PC-3 (cell line): ENCODE data around the gene TMEM223. TPM values are rescaled to one million over a fixed set of nuclear protein-coding genes. Genes with fewer than 3 reads are reported as not detected.
"Not testable (repeated sequence)": the region's sequence is repeated elsewhere in the genome, so short reads cannot be mapped to it uniquely, and the experiment has no call there.

Experiments used
- ATAC-seq: fragments of 200-7000 bp; cut with Tn5 transposase; 2 replicates; pipeline ENCODE4 v1.9.1; 2020; ENCODE audit warnings: mild to moderate bottlenecking, moderate library complexity
- BruUV-seq: library from RNA; stranded (reverse); fragments of 400-500 nt; replicated peaks from 2 replicates; lab custom pipeline; 2021; lab: Mats Ljungman, UMichigan
- CTCF ChIA-PET: fragments of 300-600 bp; sonication (Branson Sonifier 250); formaldehyde crosslinking; loops from one replicate; lab custom pipeline; 2022; ENCODE audit warnings: antibody characterized with exemption; lab: Charles Lee
- POLR2A ChIA-PET: fragments of 300-600 bp; sonication (Branson Sonifier 250); formaldehyde crosslinking; loops from one replicate; lab custom pipeline; 2022; ENCODE audit warnings: antibody characterized with exemption; ENCODE audit not compliant: unreplicated experiment; lab: Charles Lee
- DNase-seq: peaks from one replicate; pipeline ENCODE4 v3.0.0-alpha.2; 2015
- H2AFZ ChIP-seq: fragments of 300-600 bp; sonication (generic); 2 replicates; pipeline ENCODE4 v1.6.0; 2016; ENCODE audit warnings: antibody characterized with exemption, low read length
- H3F3A ChIP-seq: fragments of 300-600 bp; sonication (generic); one replicate; pipeline ENCODE4 v1.6.0; 2017; ENCODE audit warnings: antibody characterized with exemption, low read length, control low read depth, mild to moderate bottlenecking; ENCODE audit not compliant: unreplicated experiment
- H3K27ac ChIP-seq: fragments of 300-600 bp; sonication (generic); 2 replicates; pipeline ENCODE4 v1.5.1; 2016; ENCODE audit warnings: mild to moderate bottlenecking, low read length
- H3K27me3 ChIP-seq: fragments of 300-600 bp; sonication (generic); 2 replicates; pipeline ENCODE4 v1.6.1; 2016; ENCODE audit warnings: low read length, mixed read lengths
- H3K36me3 ChIP-seq: fragments of 300-600 bp; sonication (generic); 2 replicates; pipeline ENCODE4 v1.6.1; 2016; ENCODE audit warnings: low read depth, mixed run types, low read length, mixed read lengths
- H3K4me1 ChIP-seq: fragments of 300-600 bp; sonication (generic); 2 replicates; pipeline ENCODE4 v1.5.1; 2016; ENCODE audit warnings: low read length; ENCODE audit not compliant: insufficient read depth
- H3K4me2 ChIP-seq: fragments of 300-600 bp; sonication (generic); 2 replicates; pipeline ENCODE4 v1.6.0; 2016; ENCODE audit warnings: low read length
- H3K4me3 ChIP-seq: fragments of 300-600 bp; sonication (generic); 2 replicates; pipeline ENCODE4 v1.5.1; 2016; ENCODE audit warnings: mild to moderate bottlenecking, low read length, mixed read lengths
- H3K79me2 ChIP-seq: fragments of 300-600 bp; sonication (generic); 2 replicates; pipeline ENCODE4 v1.6.1; 2017; ENCODE audit warnings: low read length, mixed read lengths
- H3K9ac ChIP-seq: fragments of 300-600 bp; sonication (generic); 2 replicates; pipeline ENCODE4 v1.6.0; 2016; ENCODE audit warnings: mild to moderate bottlenecking, low read length
- H3K9me2 ChIP-seq: fragments of 300-600 bp; sonication (generic); replicated peaks from 2 replicates; pipeline ENCODE4 v1.6.1; 2016; ENCODE audit warnings: mixed run types, low read length, mixed read lengths
- H3K9me3 ChIP-seq: fragments of 300-600 bp; sonication (generic); 2 replicates; pipeline ENCODE4 v1.6.1; 2016; ENCODE audit warnings: low read length, mixed read lengths
- H4K20me1 ChIP-seq: fragments of 300-600 bp; sonication (generic); 2 replicates; pipeline ENCODE4 v1.6.1; 2016; ENCODE audit warnings: low read length, mixed read lengths
- EZH2 ChIP-seq: fragments of 300-600 bp; sonication (generic); IDR thresholded peaks from one replicate; pipeline ENCODE4 v1.6.1; 2017; ENCODE audit warnings: antibody characterized with exemption, mild to moderate bottlenecking, low read length; ENCODE audit not compliant: unreplicated experiment
- EZH2phosphoT487 ChIP-seq: fragments of 300-600 bp; sonication (generic); IDR thresholded peaks from 2 replicates; pipeline ENCODE4 v1.6.1; 2018; ENCODE audit warnings: mild to moderate bottlenecking, antibody characterized with exemption, low read length, borderline replicate concordance
- intact Hi-C: fragments of 100-400 bp; cut with micrococcal nuclease; formaldehyde crosslinking; loops from 2 replicates; pipeline ENCODE4 v1.9.0; 2023
- total RNA-seq: library from RNA; depleted of rRNA; stranded (reverse); fragments of >200 nt; gene quantifications from 2 replicates; pipeline ENCODE4 v1.2.3, GENCODE V29; 2014
- TF ChIP-seq, protein P1 (sequence below): fragments of 300-600 bp; sonication (generic); conservative IDR thresholded peaks from 2 replicates; pipeline ENCODE4 v1.5.1; 2017; ENCODE audit warnings: antibody characterized with exemption, low read depth, mild to moderate bottlenecking, low read length

The TMEM223 gene
- total RNA-seq, 1 experiment from 2014 or later = 37.5 TPM

DNA sequence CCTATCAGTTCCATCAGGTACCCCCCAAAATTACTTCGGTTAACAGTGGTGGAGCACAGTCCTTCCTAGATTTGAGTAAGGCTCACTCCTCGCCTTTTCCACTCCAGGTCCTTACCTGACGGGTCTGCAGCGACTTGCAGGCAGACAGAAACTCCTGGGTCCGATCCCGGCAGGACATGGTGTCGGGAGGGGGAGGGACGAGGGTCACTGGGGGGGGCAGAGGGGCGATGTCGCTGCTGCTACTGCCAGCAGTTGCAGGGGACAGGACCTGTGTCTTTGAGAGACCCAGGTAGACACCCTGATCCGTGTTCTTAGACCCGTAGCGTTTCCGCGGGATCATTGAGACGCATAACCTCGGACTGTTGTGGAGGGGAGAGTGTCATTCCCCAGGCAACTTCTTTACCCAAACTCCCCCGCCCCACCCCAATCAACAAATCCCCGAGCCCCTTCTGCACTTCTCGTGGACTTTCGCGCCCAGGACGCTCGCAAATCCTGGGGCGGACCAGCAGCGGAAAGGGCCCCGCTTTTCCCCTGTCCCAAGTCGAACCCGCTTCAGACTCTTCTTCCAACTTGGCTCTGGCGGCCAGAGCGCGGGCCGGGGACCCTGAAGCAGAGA is 39.2 kb upstream of the TMEM223 start:
- peak overlapping the region; percentile 85 for H3K9ac ChIP-seq
- H3K4me2 ChIP-seq = peak overlapping the region; percentile 99
- intact Hi-C loops = loop anchor here (2.0 kb wide), 1 partner anchor 44 kb away; the partner anchor contains the start of gene TMEM179B
- H4K20me1 ChIP-seq = 0 out of 2 replicates have a peak, but pooled peaks cover 16% of the 10 kb centered on the region
- CTCF ChIA-PET = interaction anchor here (0.6 to 0.8 kb wide), 2 partner anchors 44 to 50 kb away, joined by 3 read pairs; no protein-coding TSS in a partner anchor
- TF ChIP-seq EZH2phosphoT487 = no peak
- TF ChIP-seq EZH2 = no peak
- TF ChIP-seq, protein P1, sequence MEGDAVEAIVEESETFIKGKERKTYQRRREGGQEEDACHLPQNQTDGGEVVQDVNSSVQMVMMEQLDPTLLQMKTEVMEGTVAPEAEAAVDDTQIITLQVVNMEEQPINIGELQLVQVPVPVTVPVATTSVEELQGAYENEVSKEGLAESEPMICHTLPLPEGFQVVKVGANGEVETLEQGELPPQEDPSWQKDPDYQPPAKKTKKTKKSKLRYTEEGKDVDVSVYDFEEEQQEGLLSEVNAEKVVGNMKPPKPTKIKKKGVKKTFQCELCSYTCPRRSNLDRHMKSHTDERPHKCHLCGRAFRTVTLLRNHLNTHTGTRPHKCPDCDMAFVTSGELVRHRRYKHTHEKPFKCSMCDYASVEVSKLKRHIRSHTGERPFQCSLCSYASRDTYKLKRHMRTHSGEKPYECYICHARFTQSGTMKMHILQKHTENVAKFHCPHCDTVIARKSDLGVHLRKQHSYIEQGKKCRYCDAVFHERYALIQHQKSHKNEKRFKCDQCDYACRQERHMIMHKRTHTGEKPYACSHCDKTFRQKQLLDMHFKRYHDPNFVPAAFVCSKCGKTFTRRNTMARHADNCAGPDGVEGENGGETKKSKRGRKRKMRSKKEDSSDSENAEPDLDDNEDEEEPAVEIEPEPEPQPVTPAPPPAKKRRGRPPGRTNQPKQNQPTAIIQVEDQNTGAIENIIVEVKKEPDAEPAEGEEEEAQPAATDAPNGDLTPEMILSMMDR = no peak
- no peaks in the 10 kb centered on the region for H3F3A ChIP-seq
- H3K9me3 ChIP-seq = no peaks in the 10 kb centered on the region
- no TSS peak for BruUV-seq
- H3K4me3 ChIP-seq = peak overlapping the region; percentile 91
- no peak for DNase-seq
- ATAC-seq = peak; percentile 0
- peaks cover 22% of the 10 kb centered on the region for H3K4me1 ChIP-seq
- peaks cover 48% of the 10 kb centered on the region for H3K79me2 ChIP-seq
- H3K27me3 ChIP-seq = no peaks in the 10 kb centered on the region
- H3K36me3 ChIP-seq = peaks cover 39% of the 10 kb centered on the region
- peak overlapping the region; percentile 72 for H2AFZ ChIP-seq
- POLR2A ChIA-PET = interaction anchor here (0.9 to 1.5 kb wide), 2 partner anchors 10 to 43 kb away, joined by 3 to 18 read pairs; no protein-coding TSS in a partner anchor
- H3K27ac ChIP-seq = no peak overlapping the region
- H3K9me2 ChIP-seq = no peaks in the 10 kb centered on the region

DNA sequence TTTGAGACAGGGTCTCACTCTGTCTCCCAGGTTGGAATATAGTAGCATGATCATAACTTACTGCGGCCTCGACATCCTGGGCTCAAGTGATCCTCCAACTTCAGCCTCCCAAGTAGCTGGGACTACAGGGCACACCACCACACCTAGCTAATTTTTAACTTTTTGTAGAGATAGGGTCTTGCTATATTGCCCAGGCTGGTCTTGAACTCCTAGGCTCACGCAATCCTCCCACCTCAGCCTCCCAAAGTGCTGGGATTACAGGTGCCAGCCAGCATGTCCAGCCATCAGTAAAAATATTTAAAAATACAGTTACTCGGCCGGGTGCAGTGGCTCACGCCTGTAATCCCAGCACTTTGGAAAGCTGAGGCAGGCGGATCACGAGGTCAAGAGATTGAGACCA is 36.3 kb upstream of the TMEM223 start:
- H3F3A ChIP-seq, H3K4me2 ChIP-seq, BruUV-seq, H3K9me3 ChIP-seq, CTCF ChIA-PET, H3K9ac ChIP-seq, intact Hi-C loops, ATAC-seq, H2AFZ ChIP-seq, DNase-seq, H3K4me3 ChIP-seq, POLR2A ChIA-PET, H3K27me3 ChIP-seq, H3K9me2 ChIP-seq, H3K27ac ChIP-seq: not testable (repeated sequence)
- 0 out of 2 replicates have a peak, but pooled peaks cover 16% of the 10 kb centered on the region for H4K20me1 ChIP-seq
- H3K79me2 ChIP-seq = peaks cover 35% of the 10 kb centered on the region
- H3K36me3 ChIP-seq = peaks cover 37% of the 10 kb centered on the region
- H3K4me1 ChIP-seq = peaks cover 14% of the 10 kb centered on the region

DNA sequence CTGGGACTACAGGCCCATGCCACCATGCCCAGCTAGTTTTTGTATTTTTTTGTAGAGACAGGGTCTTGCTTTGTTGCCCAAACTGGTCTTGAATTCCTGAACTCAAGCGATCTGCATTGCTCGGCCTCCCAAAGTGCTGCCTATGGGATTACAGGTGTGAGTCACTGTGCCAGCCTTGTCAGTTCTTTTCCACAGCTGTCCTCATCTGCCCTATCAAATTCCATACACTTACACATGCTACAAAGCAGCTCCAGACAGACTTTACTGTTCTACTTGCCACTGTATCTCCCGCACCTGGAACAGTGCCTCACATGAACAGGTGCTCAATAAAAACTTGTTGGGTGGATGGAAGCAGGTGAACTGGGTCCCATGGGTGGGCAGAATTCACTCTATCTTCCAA is 31.9 kb upstream of the TMEM223 start:
- Histone ChIP-seq H3K9me2 (no peaks in the 10 kb centered on the region), H3K4me2 (no peak overlapping the region), H3K4me3 (no peak overlapping the region), H3K27ac (no peak overlapping the region), H3K79me2 (peaks cover 8% of the 10 kb centered on the region), H3K36me3 (peaks cover 55% of the 10 kb centered on the region), H3K9ac (no peak overlapping the region), H3F3A (no peaks in the 10 kb centered on the region), H3K4me1 (no peaks in the 10 kb centered on the region), H3K9me3 (no peaks in the 10 kb centered on the region), H2AFZ (no peak overlapping the region), H4K20me1 (0 out of 2 replicates have a peak, but pooled peaks cover 9% of the 10 kb centered on the region), H3K27me3 (no peaks in the 10 kb centered on the region)
- BruUV-seq = no TSS peak
- TF ChIP-seq, protein P1 = no peak
- TF ChIP-seq EZH2phosphoT487 (no peak), EZH2 (no peak)
- POLR2A ChIA-PET = interaction anchor here (0.5 kb wide), 1 partner anchor 97 kb away, joined by 3 read pairs; no protein-coding TSS in a partner anchor
- CTCF ChIA-PET = interaction anchor here (0.6 kb wide), 1 partner anchor 82 kb away, joined by 3 read pairs; no protein-coding TSS in a partner anchor
- ATAC-seq (no peak), DNase-seq (no peak)
- intact Hi-C loops = no loop called here
